M059J (cell line): ENCODE data around the gene SLC22A13. TPM values are rescaled to one million over a fixed set of nuclear protein-coding genes. Genes with fewer than 3 reads are reported as not detected.

ENCODE experiments used
- total RNA-seq: library from RNA; depleted of rRNA; stranded (reverse); fragments of >200 nt; shearing (Covaris generic); gene quantifications from 2 replicates; pipeline ENCODE4 v1.2.3, GENCODE V29; 2014; rRNA removed

The SLC22A13 gene
- total RNA-seq, 1 experiment from 2014 or later, result not detected

Other genes with a start within 250 kb of the SLC22A13 start
- 0.39 and 2.4 TPM in 2 replicates for gene PLCD1, start 236.2 kb upstream of the SLC22A13 start, total RNA-seq
- 0.02 TPM in 1 of 2 replicates, not detected in the other for gene DLEC1, start 226.6 kb upstream of the SLC22A13 start, total RNA-seq
- 10.0 and 13.2 TPM in 2 replicates for gene ACAA1, start 128.7 kb upstream of the SLC22A13 start, total RNA-seq
- gene MYD88, start 127.2 kb upstream of the SLC22A13 start, total RNA-seq, result 12.9 and 14.1 TPM in 2 replicates
- gene OXSR1, start 100.3 kb upstream of the SLC22A13 start, total RNA-seq, result 28.2 and 47.4 TPM in 2 replicates
- not detected in 2 replicates for gene SLC22A14, start 16.5 kb downstream of the SLC22A13 start, total RNA-seq
- 1.7 and 2.2 TPM in 2 replicates for gene XYLB, start 81.0 kb downstream of the SLC22A13 start, total RNA-seq
- gene ACVR2B, start 188.1 kb downstream of the SLC22A13 start, total RNA-seq, result 0.74 and 0.81 TPM in 2 replicates
- 6.5 and 6.8 TPM in 2 replicates for gene EXOG, start 230.5 kb downstream of the SLC22A13 start, total RNA-seq